Activated CD4-positive, alpha-beta memory T cell treated with anti-CD3 and anti-CD28 coated beads, Interleukin-2, amount 10 ng/mL, durations not matched to agents 7 days and 5 days (primary cell): ENCODE measurements around the gene NXPE1. TPM values are rescaled to one million over a fixed set of nuclear protein-coding genes. Genes with fewer than 3 reads are reported as not detected.
"Not testable (repeated sequence)": the region's sequence is repeated elsewhere in the genome, so short reads cannot be mapped to it uniquely, and the experiment has no call there.

ENCODE experiments used
- CTCF ChIA-PET: fragments of 350-600 bp; sonication (Branson Sonifier 250); formaldehyde crosslinking; loops from one replicate; lab custom pipeline; 2021; ENCODE audit warnings: antibody characterized with exemption, inconsistent platforms; lab: Charles Lee
- POLR2A ChIA-PET: fragments of 350-600 bp; sonication (Branson Sonifier 250); formaldehyde crosslinking; loops from one replicate; lab custom pipeline; 2021; ENCODE audit warnings: antibody characterized with exemption; lab: Charles Lee
- DNase-seq: peaks from one replicate; pipeline ENCODE4 v3.0.0-alpha.2; 2020
- H3K27ac Mint-ChIP-seq: one replicate; pipeline ENCODE4 v1.8.0; 2021; ENCODE audit warnings: mild to moderate bottlenecking, mixed read lengths
- H3K27me3 Mint-ChIP-seq: one replicate; pipeline ENCODE4 v1.8.0; 2021; ENCODE audit warnings: mixed read lengths
- H3K36me3 Mint-ChIP-seq: one replicate; pipeline ENCODE4 v1.8.0; 2021; ENCODE audit warnings: low read depth, mixed read lengths
- H3K4me1 Mint-ChIP-seq: one replicate; pipeline ENCODE4 v1.8.0; 2021; ENCODE audit warnings: mixed read lengths
- H3K4me3 Mint-ChIP-seq: one replicate; pipeline ENCODE4 v1.8.0; 2021; ENCODE audit warnings: mild to moderate bottlenecking, mixed read lengths
- H3K9me3 Mint-ChIP-seq: one replicate; pipeline ENCODE4 v1.8.0; 2021; ENCODE audit warnings: mixed read lengths
- total RNA-seq, 2 experiments: library from RNA; stranded (reverse); gene quantifications; one replicate each; pipeline ENCODE4 v1.2.3, GENCODE V29; 2021

Gene NXPE1
- not detected for total RNA-seq

DNA sequence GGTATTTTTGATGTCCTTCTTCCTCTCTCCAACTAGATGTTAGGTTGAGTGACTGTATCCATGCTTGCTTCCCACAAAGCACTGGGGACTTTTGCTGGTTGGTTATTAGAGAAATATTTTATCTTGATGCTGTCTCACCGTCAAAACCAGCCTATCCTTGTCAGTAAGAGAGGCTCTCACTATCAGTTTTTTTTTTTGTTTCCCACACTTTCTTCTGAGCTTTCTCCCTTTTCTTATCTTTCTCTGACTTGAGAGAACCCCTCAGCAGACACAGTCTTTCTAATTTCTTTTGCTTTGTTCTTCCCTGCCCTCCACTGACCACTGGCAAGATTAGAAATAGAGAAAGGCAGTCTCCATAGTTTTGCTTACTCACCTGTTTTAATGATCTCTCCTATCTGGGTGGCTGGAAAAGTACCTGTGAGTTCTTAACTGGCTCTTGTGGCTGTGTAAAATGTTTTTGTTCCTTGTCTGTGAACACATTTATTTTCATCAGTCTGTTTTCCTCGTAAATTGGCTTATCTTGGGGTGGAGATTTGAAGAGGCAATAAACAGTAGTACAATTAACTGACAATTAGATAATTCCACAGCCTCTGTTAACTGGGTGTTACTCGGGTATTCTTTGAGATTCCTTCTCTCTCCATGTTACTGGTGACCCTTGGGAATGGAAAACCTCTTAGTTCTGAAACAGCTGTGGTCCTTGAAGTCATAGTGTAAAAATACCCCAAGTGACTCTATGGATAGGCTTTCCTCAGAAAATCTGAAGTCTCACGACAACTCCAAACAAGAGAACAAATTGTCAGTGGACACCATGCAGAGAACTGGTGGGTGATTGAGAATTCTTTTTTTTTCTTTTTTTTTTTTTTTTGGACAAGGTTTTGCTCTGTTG is at the start of gene NXPE1:
Gene NXPE1 (minus strand): TSS at position 457 of the 886 bp plus-strand sequence. CDS start 8,680 bp downstream, outside the sequence.
- DNase-seq, result no peak
- no peaks in the 10 kb centered on the region for H3K9me3 Mint-ChIP-seq
- no peaks in the 10 kb centered on the region for H3K4me1 Mint-ChIP-seq
- H3K4me3 Mint-ChIP-seq, result no peak within 1 kb of the TSS
- no peaks in the 10 kb centered on the region for H3K27me3 Mint-ChIP-seq
- CTCF ChIA-PET, result no interaction called here
- no peak within 1 kb of the TSS for H3K27ac Mint-ChIP-seq
- H3K36me3 Mint-ChIP-seq, result no peaks in the 10 kb centered on the region
- POLR2A ChIA-PET, result no interaction called here

DNA sequence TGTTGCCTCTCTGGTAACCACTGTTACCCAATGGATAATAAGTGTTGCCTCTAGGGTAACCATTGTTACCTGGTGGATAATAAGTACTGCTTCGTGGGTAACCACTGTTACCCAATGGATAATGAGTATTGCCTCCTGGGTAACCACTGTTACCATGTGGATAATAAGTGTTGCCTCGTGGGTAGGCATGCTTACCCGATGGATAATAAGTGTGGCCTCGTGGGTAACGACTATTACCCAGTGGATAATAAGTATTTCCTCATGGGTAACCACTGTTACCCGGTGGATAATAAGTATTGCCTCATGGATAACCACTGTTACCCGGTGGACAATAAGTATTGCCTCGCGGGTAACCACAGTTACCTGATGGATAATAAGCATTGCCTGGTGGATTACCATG is 49.7 kb upstream of the NXPE1 start:
- no peak for DNase-seq

DNA sequence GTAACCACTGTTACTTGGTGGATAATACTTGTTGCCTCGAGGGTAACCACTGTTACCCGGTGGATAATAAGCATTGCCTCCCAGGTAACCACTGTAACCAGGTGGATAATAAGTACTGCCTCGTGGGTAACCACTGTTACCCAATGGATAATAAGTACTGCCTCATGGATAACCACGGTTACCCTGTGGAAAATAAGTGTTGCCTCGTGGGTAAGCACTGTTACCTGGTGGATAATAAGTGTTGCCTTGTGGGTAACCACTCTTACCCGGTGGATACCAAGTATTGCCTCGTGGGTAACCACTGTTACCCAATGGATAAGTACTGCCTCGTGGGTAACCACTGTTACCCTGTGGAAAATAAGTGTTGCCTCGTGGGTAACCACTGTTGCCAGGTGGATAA is 48.9 kb upstream of the NXPE1 start:
- H3K4me1 Mint-ChIP-seq, H3K36me3 Mint-ChIP-seq, H3K27ac Mint-ChIP-seq, DNase-seq, POLR2A ChIA-PET, H3K27me3 Mint-ChIP-seq, CTCF ChIA-PET, H3K4me3 Mint-ChIP-seq: not testable (repeated sequence)
- H3K9me3 Mint-ChIP-seq, result peaks cover 17% of the 10 kb centered on the region

More for the DNA sequence above, 49.7 kb upstream of the NXPE1 start:
- CTCF ChIA-PET, result no interaction called here
- Mint-ChIP-seq H3K4me1 (no peaks in the 10 kb centered on the region), H3K27ac (no peak overlapping the region), H3K36me3 (no peaks in the 10 kb centered on the region), H3K27me3 (no peaks in the 10 kb centered on the region), H3K4me3 (no peak overlapping the region), H3K9me3 (peaks cover 17% of the 10 kb centered on the region)
- POLR2A ChIA-PET, result no interaction called here

DNA sequence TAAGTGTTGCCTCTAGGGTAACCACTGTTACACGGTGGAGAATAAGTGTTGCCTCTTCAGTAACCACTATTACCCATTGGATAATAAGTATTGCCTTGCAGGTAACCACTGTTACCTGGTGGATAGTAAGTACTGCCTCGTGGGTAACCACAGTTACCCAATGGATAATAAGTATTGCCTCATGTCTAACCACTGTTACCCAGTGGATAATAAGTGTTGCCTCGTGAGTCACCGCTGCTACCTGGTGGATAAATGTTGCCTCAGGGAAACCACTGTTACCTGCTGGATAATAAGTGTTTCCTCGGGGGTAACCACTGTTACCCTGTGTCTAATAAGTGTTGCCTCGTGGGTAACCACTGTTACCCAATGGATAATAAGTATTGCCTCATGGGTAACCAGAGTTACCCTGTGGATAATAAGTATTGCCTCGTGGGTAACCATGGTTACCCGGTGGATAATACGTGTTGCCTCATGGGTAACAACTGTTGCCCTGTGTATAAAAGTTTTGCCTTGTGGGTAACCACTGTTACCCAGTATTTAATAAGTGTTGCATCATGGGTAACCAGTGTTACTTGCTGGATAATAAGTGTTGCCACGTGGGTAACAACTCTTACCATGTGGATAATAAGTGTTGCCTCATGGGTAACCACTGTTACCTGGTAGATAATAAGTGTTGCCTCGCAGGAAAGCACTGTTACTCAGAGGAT is 48.2 kb upstream of the NXPE1 start:
- ChIA-PET POLR2A (no interaction called here), CTCF (no interaction called here)
- H3K4me3 Mint-ChIP-seq, result no peak overlapping the region
- DNase-seq, result no peak
- H3K36me3 Mint-ChIP-seq, result no peaks in the 10 kb centered on the region
- no peaks in the 10 kb centered on the region for H3K27me3 Mint-ChIP-seq
- peaks cover 15% of the 10 kb centered on the region for H3K9me3 Mint-ChIP-seq
- no peak overlapping the region for H3K27ac Mint-ChIP-seq
- H3K4me1 Mint-ChIP-seq, result no peaks in the 10 kb centered on the region

DNA sequence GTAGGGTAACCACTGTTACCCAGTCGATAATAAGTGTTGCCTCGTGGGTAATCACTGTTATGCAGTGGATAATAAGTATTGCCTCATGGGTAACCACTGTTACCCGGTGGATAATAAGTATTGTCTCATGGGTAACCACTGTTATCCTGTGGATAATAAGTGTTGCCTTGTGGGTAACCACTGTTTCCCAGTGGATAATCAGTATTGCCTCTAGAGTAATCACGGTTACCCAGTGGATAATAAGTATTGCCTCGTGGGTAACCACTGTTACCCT is 47.1 kb upstream of the NXPE1 start:
- H3K36me3 Mint-ChIP-seq, CTCF ChIA-PET, POLR2A ChIA-PET, H3K4me1 Mint-ChIP-seq, H3K27me3 Mint-ChIP-seq, DNase-seq, H3K27ac Mint-ChIP-seq, H3K4me3 Mint-ChIP-seq: not testable (repeated sequence)
- H3K9me3 Mint-ChIP-seq, result peaks cover 15% of the 10 kb centered on the region

DNA sequence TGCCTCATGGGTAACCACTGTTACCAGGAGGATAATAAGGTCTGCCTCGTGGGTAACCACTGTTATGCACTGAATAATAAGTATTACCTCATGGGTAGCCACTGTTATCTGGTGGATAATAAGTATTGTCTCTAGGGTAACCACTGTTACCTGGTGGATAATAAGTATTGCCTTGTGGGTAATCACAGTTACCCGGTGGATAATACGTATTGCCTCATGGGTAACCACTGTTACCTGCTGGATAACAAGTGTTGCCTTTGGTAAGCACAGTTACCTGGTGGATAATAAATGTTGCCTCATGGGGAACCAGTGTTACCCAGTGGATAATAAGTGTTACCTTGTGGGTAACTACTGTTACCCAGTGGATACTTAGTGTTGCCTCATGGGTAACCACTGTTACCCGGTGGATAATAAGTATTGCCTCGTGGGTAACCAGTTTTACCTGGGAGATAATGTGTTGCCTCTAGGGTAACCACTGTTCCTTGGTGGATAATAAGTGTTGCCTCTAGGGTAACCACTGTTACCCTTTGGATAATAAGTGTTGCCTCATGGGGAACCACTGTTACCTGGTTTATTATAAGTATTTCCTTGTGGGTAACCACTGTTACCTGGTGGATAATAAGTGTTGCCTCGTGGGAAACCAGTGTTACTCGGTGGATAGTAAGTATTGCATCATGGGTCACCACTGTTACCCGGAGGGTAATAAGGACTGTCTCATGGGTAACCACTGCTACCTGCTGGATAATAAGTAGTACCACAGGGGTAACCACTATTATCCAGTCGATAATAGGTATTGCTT is 46.5 kb upstream of the NXPE1 start:
- no peaks in the 10 kb centered on the region for H3K36me3 Mint-ChIP-seq
- H3K27ac Mint-ChIP-seq, result no peak overlapping the region
- POLR2A ChIA-PET, result no interaction called here

DNA sequence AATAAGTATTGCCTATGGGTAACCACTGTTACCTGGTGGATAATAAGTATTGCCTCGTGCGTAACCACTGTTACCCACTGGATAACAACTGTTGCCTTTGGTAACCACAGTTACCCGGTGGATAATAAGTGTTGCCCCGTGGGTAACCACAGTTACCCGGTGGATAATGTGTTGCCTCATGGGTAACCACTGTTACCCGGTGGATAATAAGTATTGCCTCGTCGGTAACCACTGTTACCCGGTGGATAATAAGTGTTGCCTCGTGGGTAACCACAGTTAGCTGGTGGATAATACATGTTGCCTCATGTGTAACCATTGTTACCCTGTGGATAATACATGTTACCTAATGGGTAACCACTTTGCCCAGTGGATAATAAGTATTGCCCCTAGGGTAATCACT is 45.7 kb upstream of the NXPE1 start:
- H3K27ac Mint-ChIP-seq, result no peak overlapping the region
- ChIA-PET POLR2A (no interaction called here), CTCF (no interaction called here)
- H3K4me1 Mint-ChIP-seq, result no peaks in the 10 kb centered on the region
- DNase-seq, result no peak
- no peak overlapping the region for H3K4me3 Mint-ChIP-seq
- H3K27me3 Mint-ChIP-seq, result no peaks in the 10 kb centered on the region
- peaks cover 12% of the 10 kb centered on the region for H3K9me3 Mint-ChIP-seq
- H3K36me3 Mint-ChIP-seq, result no peaks in the 10 kb centered on the region

More for the DNA sequence above, 46.5 kb upstream of the NXPE1 start:
- Mint-ChIP-seq H3K4me3 (no peak overlapping the region), H3K27me3 (no peaks in the 10 kb centered on the region), H3K9me3 (peaks cover 15% of the 10 kb centered on the region), H3K4me1 (no peaks in the 10 kb centered on the region)
- no peak for DNase-seq
- CTCF ChIA-PET, result no interaction called here

DNA sequence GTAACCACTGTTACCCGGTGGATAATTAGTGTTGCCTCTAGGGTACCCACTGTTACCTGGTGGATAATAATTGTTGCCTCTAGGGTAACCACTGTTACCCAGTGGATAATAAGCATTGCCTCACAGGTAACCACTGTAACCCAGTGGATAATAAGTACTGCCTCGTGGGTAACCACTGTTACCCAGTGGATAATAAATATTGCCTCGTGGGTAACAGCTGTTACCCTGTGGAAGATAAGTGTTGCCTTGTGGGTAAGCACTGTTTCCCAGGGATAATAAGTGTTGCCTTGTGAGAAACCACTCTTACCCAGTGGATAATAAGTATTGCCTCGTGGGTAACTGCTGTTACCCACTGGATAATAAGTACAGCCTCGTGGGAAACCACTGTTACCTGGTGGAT is 45.2 kb upstream of the NXPE1 start:
- ChIA-PET POLR2A (no interaction called here), CTCF (no interaction called here)
- Mint-ChIP-seq H3K27me3 (no peaks in the 10 kb centered on the region), H3K36me3 (no peaks in the 10 kb centered on the region), H3K4me3 (no peak overlapping the region), H3K4me1 (no peaks in the 10 kb centered on the region), H3K9me3 (peaks cover 12% of the 10 kb centered on the region), H3K27ac (no peak overlapping the region)
- no peak for DNase-seq

DNA sequence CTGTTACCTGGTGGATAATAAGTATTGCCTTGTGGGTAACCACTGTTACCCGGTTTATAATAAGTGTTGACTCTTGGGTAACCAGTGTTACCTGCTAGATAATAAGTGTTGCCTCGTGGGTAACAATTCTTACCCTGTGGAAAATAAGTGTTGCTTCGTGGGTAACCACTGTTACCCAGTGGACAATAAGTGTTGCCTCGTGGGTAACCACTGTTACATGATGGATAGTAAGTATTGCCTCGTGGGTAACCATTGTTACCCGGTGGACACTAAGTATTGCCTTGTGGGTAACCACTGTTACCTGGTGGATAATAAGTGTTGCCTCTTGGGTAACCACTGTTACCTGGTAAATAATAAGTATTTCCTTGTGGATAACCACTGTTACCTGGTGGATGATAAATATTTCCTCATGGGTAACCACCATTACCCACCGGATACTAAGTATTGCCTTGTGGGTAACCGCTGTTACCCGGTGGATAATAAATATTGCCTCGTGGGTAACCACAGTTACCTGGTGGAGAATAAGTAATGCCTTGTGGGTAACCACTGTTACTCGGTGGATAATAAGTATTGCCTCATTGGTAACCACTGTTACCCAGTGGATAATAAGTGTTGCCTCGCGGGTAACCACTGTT is 44.6 kb upstream of the NXPE1 start:
- no peaks in the 10 kb centered on the region for H3K36me3 Mint-ChIP-seq

DNA sequence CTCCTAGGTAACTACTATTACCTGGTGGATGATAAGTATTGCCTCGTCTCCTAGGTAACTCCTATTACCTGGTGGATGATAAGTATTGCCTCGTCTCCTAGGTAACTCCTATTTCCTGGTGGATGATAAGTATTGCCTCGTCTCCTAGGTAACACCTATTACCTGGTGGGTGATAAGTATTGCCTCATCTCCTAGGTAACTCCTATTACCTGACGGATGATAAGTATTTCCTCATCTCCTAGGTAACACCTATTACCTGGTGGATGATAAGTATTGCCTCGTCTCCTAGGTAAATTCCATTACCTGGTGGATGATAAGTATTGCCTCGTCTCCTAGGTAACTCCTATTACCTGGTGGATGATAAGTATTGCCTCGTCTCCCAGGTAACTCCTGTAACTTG is 43.5 kb upstream of the NXPE1 start:
- CTCF ChIA-PET, H3K27me3 Mint-ChIP-seq: not testable (repeated sequence)

More for the DNA sequence above, 44.6 kb upstream of the NXPE1 start:
- H3K27ac Mint-ChIP-seq, result no peak overlapping the region
- no peaks in the 10 kb centered on the region for H3K27me3 Mint-ChIP-seq
- H3K4me3 Mint-ChIP-seq, result no peak overlapping the region
- ChIA-PET CTCF (no interaction called here), POLR2A (no interaction called here)
- H3K4me1 Mint-ChIP-seq, result no peaks in the 10 kb centered on the region
- peaks cover 12% of the 10 kb centered on the region for H3K9me3 Mint-ChIP-seq
- no peak for DNase-seq

DNA sequence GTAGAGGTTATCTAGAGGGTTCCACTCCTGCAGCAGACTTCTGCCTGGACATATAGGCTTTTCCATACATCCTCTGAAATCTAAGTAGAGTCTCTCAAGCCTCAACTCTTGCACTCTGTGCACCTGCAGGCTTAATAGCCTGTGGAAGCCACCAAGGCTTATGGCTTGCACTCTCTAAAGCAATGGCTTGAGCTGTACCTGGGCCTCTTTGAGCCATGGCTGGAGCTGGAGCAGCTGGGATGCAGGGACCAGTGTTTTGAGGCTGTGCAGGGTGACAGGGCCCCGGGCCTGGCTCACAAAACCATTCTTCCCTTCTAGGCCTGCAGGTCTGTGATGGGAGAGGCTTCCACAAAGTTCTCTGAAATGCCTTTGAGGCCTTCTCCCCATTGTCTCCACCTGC is 38.8 kb upstream of the NXPE1 start:
- H3K9me3 Mint-ChIP-seq, result no peaks in the 10 kb centered on the region
- POLR2A ChIA-PET, result no interaction called here
- CTCF ChIA-PET, result no interaction called here
- no peak overlapping the region for H3K4me3 Mint-ChIP-seq
- no peaks in the 10 kb centered on the region for H3K36me3 Mint-ChIP-seq
- DNase-seq, result no peak
- H3K27ac Mint-ChIP-seq, result no peak overlapping the region
- no peaks in the 10 kb centered on the region for H3K27me3 Mint-ChIP-seq
- H3K4me1 Mint-ChIP-seq, result no peaks in the 10 kb centered on the region

More for the DNA sequence above, 43.5 kb upstream of the NXPE1 start:
- peaks cover 10% of the 10 kb centered on the region for H3K9me3 Mint-ChIP-seq
- POLR2A ChIA-PET, H3K4me3 Mint-ChIP-seq, H3K36me3 Mint-ChIP-seq, DNase-seq, H3K4me1 Mint-ChIP-seq, H3K27ac Mint-ChIP-seq: not testable (repeated sequence)

DNA sequence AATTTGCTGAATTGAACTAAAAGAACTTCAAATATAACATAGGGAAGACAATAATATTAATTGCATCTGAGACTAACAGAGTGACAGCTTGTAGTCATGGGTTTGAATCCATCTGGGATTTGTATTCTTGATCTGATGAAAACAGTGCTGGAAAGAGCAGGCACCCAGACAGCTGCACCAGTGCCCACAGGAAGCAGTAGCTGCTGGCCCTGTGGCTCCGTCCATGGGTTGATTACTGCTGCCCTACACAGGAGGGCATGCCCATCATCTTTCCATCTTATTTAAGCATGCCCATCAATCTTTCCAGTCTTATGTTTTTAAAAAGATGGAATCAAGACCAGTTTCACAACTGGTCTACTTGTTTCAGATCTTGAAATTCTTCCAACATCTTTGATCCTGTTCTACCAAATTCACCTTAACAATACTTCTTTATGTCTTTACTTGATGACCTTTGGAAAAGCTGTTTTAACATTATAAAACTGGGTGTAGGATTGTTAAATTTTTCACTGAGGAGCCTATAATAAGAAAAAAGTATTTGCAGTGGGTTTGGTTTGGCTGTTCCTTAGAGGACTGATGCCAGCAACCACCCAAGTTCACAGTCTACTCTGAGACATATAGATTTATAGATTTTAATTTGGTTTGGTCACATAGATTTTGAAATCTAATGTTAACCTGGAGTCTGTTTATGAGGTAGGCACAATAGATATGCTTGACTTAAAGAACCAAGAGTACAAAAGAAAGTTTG is 36.7 kb upstream of the NXPE1 start:
- ChIA-PET POLR2A (no interaction called here), CTCF (no interaction called here)
- Mint-ChIP-seq H3K9me3 (no peaks in the 10 kb centered on the region), H3K4me3 (no peak overlapping the region), H3K4me1 (no peaks in the 10 kb centered on the region), H3K27me3 (no peaks in the 10 kb centered on the region), H3K36me3 (no peaks in the 10 kb centered on the region), H3K27ac (no peak overlapping the region)
- no peak for DNase-seq
